Neuronal stem cell (in vitro differentiated cells): ENCODE data around the gene ARHGEF37.

Experiments
- DNase-seq: peaks from one replicate; pipeline ENCODE4 v3.0.0-alpha.2; 2013; ENCODE audit warnings: low spot score
- H2AFZ ChIP-seq: one replicate; pipeline ENCODE4 v1.6.1; 2013; ENCODE audit warnings: mild to moderate bottlenecking, low read length, inconsistent platforms
- H2AK5ac ChIP-seq: 2 replicates; pipeline ENCODE4 v1.6.1; 2013; ENCODE audit warnings: low read depth, mild to moderate bottlenecking, inconsistent platforms, low read length, moderate library complexity, mixed read lengths
- H2BK120ac ChIP-seq: 2 replicates; pipeline ENCODE4 v1.6.1; 2013; ENCODE audit warnings: low read depth, mild to moderate bottlenecking, inconsistent platforms, low read length, moderate library complexity, mixed read lengths
- H2BK12ac ChIP-seq: one replicate; pipeline ENCODE4 v1.6.1; 2013; ENCODE audit warnings: low read length, inconsistent platforms
- H2BK15ac ChIP-seq: 2 replicates; pipeline ENCODE4 v1.6.1; 2013; ENCODE audit warnings: mild to moderate bottlenecking, low read length, inconsistent platforms, mixed read lengths
- H2BK5ac ChIP-seq: one replicate; pipeline ENCODE4 v1.6.1; 2013; ENCODE audit warnings: inconsistent platforms, mild to moderate bottlenecking, low read length, moderate library complexity
- H3K14ac ChIP-seq: one replicate; pipeline ENCODE4 v1.6.1; 2013; ENCODE audit warnings: low read length, inconsistent platforms
- H3K18ac ChIP-seq: 2 replicates; pipeline ENCODE4 v1.6.1; 2013; ENCODE audit warnings: low read length, inconsistent platforms
- H3K23ac ChIP-seq: 2 replicates; pipeline ENCODE4 v1.6.1; 2013; ENCODE audit warnings: low read depth, mild to moderate bottlenecking, mixed read lengths, low read length, inconsistent platforms; ENCODE audit not compliant: poor library complexity
- H3K27ac ChIP-seq: replicated peaks from 3 replicates; pipeline ENCODE4 v1.5.1; 2013; ENCODE audit warnings: low read length, inconsistent platforms
- H3K27me3 ChIP-seq, 3 experiments: 2 replicates each; pipeline ENCODE4 v1.6.1; 2013; ENCODE audit warnings: low read length in 3 of 3, mild to moderate bottlenecking in 2 of 3, inconsistent platforms in 1 of 3, low read depth in 1 of 3, mixed read lengths in 1 of 3, moderate library complexity in 1 of 3; ENCODE audit not compliant: control insufficient read depth in 3 of 3, insufficient read depth in 3 of 3
- H3K36me3 ChIP-seq, 2 donors: replicated peaks in 1 of 2; 2 replicates each; pipeline ENCODE4 v1.6.1; 2013; ENCODE audit warnings: low read length in 2 of 2; ENCODE audit not compliant: control insufficient read depth in 2 of 2, insufficient read depth in 2 of 2
- H3K4ac ChIP-seq: 2 replicates; pipeline ENCODE4 v1.6.1; 2013; ENCODE audit warnings: inconsistent platforms, mild to moderate bottlenecking, low read length, moderate library complexity
- H3K4me1 ChIP-seq, 2 donors: 1 replicate in 1 of 2; 2 replicates in 1 of 2; pipeline ENCODE4 v1.6.1; 2013; ENCODE audit warnings: low read length in 2 of 2, low read depth in 1 of 2; ENCODE audit not compliant: control insufficient read depth in 2 of 2, insufficient read depth in 1 of 2
- H3K4me2 ChIP-seq: one replicate; pipeline ENCODE4 v1.6.1; 2013; ENCODE audit warnings: mild to moderate bottlenecking, low read length, inconsistent platforms; ENCODE audit not compliant: insufficient read depth, poor library complexity, severe bottlenecking
- H3K4me3 ChIP-seq, 2 donors: 2 replicates each; pipeline ENCODE4 v1.5.1; 2013; ENCODE audit warnings: low read length in 2 of 2, mild to moderate bottlenecking in 2 of 2, inconsistent platforms in 1 of 2, moderate library complexity in 1 of 2
- H3K79me1 ChIP-seq: one replicate; pipeline ENCODE4 v1.6.1; 2013; ENCODE audit warnings: low read depth, mild to moderate bottlenecking, inconsistent platforms, low read length, moderate library complexity
- H3K9ac ChIP-seq: one replicate; pipeline ENCODE4 v1.6.1; 2013; ENCODE audit warnings: mild to moderate bottlenecking, low read depth, low read length, inconsistent platforms; ENCODE audit not compliant: poor library complexity
- H3K9me3 ChIP-seq, 2 donors: replicated peaks in 1 of 2; 2 replicates each; pipeline versions ENCODE3 to v1.6.1; 2013; ENCODE audit warnings: low read length in 2 of 2, mild to moderate bottlenecking in 2 of 2, inconsistent platforms in 1 of 2, low read depth in 1 of 2, mixed read lengths in 1 of 2, moderate library complexity in 1 of 2; ENCODE audit not compliant: control insufficient read depth in 2 of 2, insufficient read depth in 1 of 2
- H4K8ac ChIP-seq: one replicate; pipeline ENCODE4 v1.6.1; 2013; ENCODE audit warnings: low read depth, mild to moderate bottlenecking, inconsistent platforms, low read length, moderate library complexity
- H4K91ac ChIP-seq: one replicate; pipeline ENCODE4 v1.6.1; 2013; ENCODE audit warnings: low read length, low read depth, mild to moderate bottlenecking, inconsistent platforms; ENCODE audit not compliant: poor library complexity
- WGBS, 2 donors: extraction: QIAGEN DNeasy Blood & Tissue Kit; methylation state at CpG; one replicate each; pipeline ENCODE4 v1.1.7; 2013; ENCODE audit warnings: missing lambda C conversion rate in 2 of 2, mixed read lengths in 1 of 2; ENCODE audit not compliant: insufficient read length in 2 of 2, insufficient replicate concordance in 1 of 2; ENCODE audit errors: extremely low coverage in 2 of 2; 5-methylcytosine and 5-hydroxymethylcytosine counted together

ARHGEF37 gene

DNA sequence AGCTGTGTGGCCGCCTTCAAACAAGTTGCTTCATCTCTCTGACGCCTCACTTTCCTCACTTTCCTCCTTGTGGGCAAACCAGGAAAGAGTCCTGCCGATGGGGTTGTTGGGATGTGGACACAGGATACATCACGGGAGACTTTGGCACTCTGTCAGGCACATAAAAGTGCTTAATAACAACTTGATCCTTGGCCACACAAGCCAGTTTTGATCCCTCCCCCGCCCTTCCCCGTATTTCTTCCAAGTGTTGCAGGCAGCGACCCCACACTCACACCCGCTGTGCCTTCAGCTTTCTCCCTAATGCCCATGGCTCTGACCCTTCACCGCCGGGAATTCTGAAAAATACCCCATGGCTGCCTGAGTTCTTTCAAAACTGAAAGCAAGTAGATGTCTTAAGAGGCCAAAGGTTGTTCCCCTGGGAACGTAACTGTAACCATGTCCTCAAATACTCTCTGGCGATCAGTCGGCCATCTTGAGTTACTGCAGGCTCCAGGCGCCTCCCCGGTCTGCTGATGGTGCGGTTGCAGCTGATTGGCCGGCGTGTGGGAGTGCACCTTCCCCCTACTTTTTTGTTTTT lies 59.8 kb downstream of the ARHGEF37 start:
- no peak overlapping the region for H2BK15ac ChIP-seq
- peak overlapping the region; percentile 75 for H2AFZ ChIP-seq
- H3K14ac ChIP-seq, result no peak overlapping the region
- H3K79me1 ChIP-seq, result no peaks in the 10 kb centered on the region
- no peak overlapping the region for H3K4ac ChIP-seq
- no peak overlapping the region for H4K8ac ChIP-seq
- no peak overlapping the region for H2AK5ac ChIP-seq
- H3K36me3 ChIP-seq, result no peaks in the 10 kb centered on the region
- no peak overlapping the region for H2BK12ac ChIP-seq
- H3K18ac ChIP-seq, result peak overlapping the region; percentile 9
- peaks cover 0 to 11% (median 0%) of the 10 kb centered on the region in 3 experiments for H3K27me3 ChIP-seq
- no peak for DNase-seq
- no peaks in the 10 kb centered on the region for H3K9me3 ChIP-seq
- no peak overlapping the region for H3K9ac ChIP-seq
- no peak overlapping the region for H2BK120ac ChIP-seq
- no peak overlapping the region for H4K91ac ChIP-seq
- no peak overlapping the region for H3K4me3 ChIP-seq
- H3K27ac ChIP-seq, result no peak overlapping the region
- H2BK5ac ChIP-seq, result no peak overlapping the region
- no CpG with 5 or more reads among the region's 18 CpGs for WGBS, 2 donors
- no peaks in the 10 kb centered on the region for H3K4me1 ChIP-seq
- no peak overlapping the region for H3K23ac ChIP-seq
- H3K4me2 ChIP-seq, result no peak overlapping the region

GRCh38 chr5:149641600-149641999 lies 60.3 kb downstream of the ARHGEF37 start:
- peaks cover 0 to 2% of the 10 kb centered on the region in 2 donors for H3K4me1 ChIP-seq
- no peak for DNase-seq
- H3K4ac ChIP-seq, result no peak overlapping the region
- no peaks in the 10 kb centered on the region for H3K79me1 ChIP-seq
- H4K8ac ChIP-seq, result no peak overlapping the region
- H2BK12ac ChIP-seq, result no peak overlapping the region
- H2AFZ ChIP-seq, result no peak overlapping the region
- no peak overlapping the region for H3K9ac ChIP-seq
- H3K9me3 ChIP-seq, result no peaks in the 10 kb centered on the region
- peaks cover 0 to 15% (median 0%) of the 10 kb centered on the region in 3 experiments for H3K27me3 ChIP-seq
- no peak overlapping the region for H4K91ac ChIP-seq
- H2BK120ac ChIP-seq, result no peak overlapping the region
- WGBS, 2 donors, result no CpG with 5 or more reads among the region's 5 CpGs
- no peak overlapping the region for H3K4me2 ChIP-seq
- H3K23ac ChIP-seq, result no peak overlapping the region
- no peak overlapping the region for H2BK5ac ChIP-seq
- no peak overlapping the region for H3K14ac ChIP-seq
- no peak overlapping the region for H2AK5ac ChIP-seq
- no peak overlapping the region for H2BK15ac ChIP-seq
- no peaks in the 10 kb centered on the region for H3K36me3 ChIP-seq
- H3K27ac ChIP-seq, result no peak overlapping the region
- H3K4me3 ChIP-seq, result no peak overlapping the region
- H3K18ac ChIP-seq, result no peak overlapping the region

DNA sequence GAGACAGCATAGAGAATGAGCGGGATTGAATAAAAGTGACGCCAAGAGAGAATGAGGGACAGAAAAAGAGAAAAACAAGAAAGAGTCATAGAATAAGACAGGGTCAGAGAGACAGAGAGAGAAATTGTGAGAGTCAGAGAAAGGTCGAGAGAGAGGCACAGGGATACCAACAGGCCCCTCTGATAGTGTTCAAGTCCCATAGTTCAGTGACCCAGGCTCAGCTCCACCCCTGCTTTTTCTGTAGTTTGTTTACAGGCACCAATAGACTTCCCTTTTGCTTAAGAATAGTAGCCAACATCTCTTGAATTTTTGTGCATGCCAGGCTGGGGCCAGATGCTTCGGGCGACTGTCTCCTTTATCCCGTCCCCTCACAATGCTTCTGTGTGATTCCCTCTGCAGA lies 62.5 kb downstream of the ARHGEF37 start:
- no peak overlapping the region for H4K8ac ChIP-seq
- H2BK5ac ChIP-seq, result no peak overlapping the region
- no peak overlapping the region for H3K4me3 ChIP-seq
- H3K4me2 ChIP-seq, result no peak overlapping the region
- no peak overlapping the region for H4K91ac ChIP-seq
- no peak overlapping the region for H3K18ac ChIP-seq
- no peak overlapping the region for H2AK5ac ChIP-seq
- no CpG with 5 or more reads among the region's 6 CpGs for WGBS, 2 donors
- H3K27ac ChIP-seq, result no peak overlapping the region
- no peak overlapping the region for H3K9ac ChIP-seq
- peaks cover 0 to 5% (median 0%) of the 10 kb centered on the region in 3 experiments for H3K27me3 ChIP-seq
- no peaks in the 10 kb centered on the region for H3K79me1 ChIP-seq
- no peak overlapping the region for H2BK120ac ChIP-seq
- no peak overlapping the region for H2AFZ ChIP-seq
- H3K4ac ChIP-seq, result no peak overlapping the region
- no peak overlapping the region for H3K14ac ChIP-seq
- no peak overlapping the region for H2BK12ac ChIP-seq
- H3K36me3 ChIP-seq, result no peaks in the 10 kb centered on the region
- no peak overlapping the region for H3K23ac ChIP-seq
- peaks cover 0 to 2% of the 10 kb centered on the region in 2 donors for H3K4me1 ChIP-seq
- no peaks in the 10 kb centered on the region for H3K9me3 ChIP-seq
- no peak overlapping the region for H2BK15ac ChIP-seq
- DNase-seq, result no peak

DNA sequence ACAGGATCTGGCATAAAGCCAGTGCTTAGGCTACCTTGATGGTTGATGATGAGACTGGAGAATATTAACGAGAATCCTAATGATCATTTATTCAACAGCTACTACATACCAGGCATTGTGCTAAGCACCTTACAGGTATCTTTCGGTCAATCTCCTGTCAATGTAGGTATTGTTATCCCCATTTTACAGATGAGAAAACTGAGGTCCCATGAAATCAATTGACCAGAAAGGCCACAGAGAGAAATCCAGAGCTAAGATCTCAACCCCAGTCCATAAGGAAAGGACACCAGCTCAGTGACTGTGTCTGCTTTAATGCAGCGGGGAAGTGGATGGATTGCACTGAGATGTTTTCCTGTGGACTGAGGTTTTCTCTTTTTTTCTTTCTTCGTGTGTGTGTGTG lies 63.3 kb downstream of the ARHGEF37 start:
- no peak overlapping the region for H3K14ac ChIP-seq
- no peak overlapping the region for H3K4me3 ChIP-seq
- H3K27me3 ChIP-seq, result peaks cover 0 to 4% (median 0%) of the 10 kb centered on the region in 3 experiments
- H3K4ac ChIP-seq, result no peak overlapping the region
- H4K91ac ChIP-seq, result no peak overlapping the region
- no peak overlapping the region for H3K9ac ChIP-seq
- no CpG with 5 or more reads among the region's 4 CpGs for WGBS, 2 donors
- no peak overlapping the region for H2AK5ac ChIP-seq
- DNase-seq, result no peak
- no peaks in the 10 kb centered on the region for H3K9me3 ChIP-seq
- no peaks in the 10 kb centered on the region for H3K36me3 ChIP-seq
- H3K4me2 ChIP-seq, result no peak overlapping the region
- no peak overlapping the region for H2AFZ ChIP-seq
- H3K18ac ChIP-seq, result no peak overlapping the region
- H2BK120ac ChIP-seq, result no peak overlapping the region
- no peak overlapping the region for H3K27ac ChIP-seq
- no peaks in the 10 kb centered on the region for H3K79me1 ChIP-seq
- H2BK15ac ChIP-seq, result no peak overlapping the region
- peaks cover 0 to 2% of the 10 kb centered on the region in 2 donors for H3K4me1 ChIP-seq
- H3K23ac ChIP-seq, result no peak overlapping the region
- H2BK5ac ChIP-seq, result no peak overlapping the region
- no peak overlapping the region for H2BK12ac ChIP-seq
- no peak overlapping the region for H4K8ac ChIP-seq
